COLO668 (cell line): Measurements from ENCODE around the gene HOXB2.
A peak's percentile ranks its signal among the peaks of the same experiment; 100 is the strongest.
"Not testable (repeated sequence)": the region's sequence is repeated elsewhere in the genome, so short reads cannot be mapped to it uniquely, and the experiment has no call there.

ENCODE experiments used
- DNase-seq: peaks from one replicate; lab custom pipeline; 2025; ENCODE audit not compliant: unreplicated experiment; lab: John Stamatoyannopoulos, UW

Gene HOXB2

DNA sequence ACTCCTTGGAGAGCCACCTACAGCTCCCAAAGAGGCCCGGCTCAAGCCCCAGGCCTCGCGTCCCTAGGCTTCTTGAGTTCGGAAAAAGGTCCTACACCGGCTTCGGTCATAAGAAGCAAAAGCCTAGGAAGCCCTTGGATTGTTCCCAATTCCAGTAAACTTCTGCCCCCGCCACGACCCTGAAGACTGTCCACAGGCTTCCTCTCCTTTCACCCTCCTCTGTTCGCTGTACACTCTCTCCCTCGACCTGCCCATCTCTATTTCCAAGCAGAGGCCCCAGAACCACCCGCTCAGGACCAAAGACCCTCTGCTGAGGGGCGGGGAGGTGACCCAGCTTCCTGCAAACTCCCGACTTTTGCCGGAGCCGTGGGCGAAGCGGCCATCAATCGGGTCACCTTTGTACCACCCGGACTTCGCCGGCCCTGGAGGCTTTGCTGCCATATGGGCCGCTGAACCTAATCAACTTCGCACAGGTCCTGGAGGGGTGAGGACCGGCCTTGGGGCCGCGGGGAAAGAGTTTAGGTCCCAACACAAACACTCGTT is 2.7 kb downstream of the HOXB2 start:
- peak; percentile 49 for DNase-seq

DNA sequence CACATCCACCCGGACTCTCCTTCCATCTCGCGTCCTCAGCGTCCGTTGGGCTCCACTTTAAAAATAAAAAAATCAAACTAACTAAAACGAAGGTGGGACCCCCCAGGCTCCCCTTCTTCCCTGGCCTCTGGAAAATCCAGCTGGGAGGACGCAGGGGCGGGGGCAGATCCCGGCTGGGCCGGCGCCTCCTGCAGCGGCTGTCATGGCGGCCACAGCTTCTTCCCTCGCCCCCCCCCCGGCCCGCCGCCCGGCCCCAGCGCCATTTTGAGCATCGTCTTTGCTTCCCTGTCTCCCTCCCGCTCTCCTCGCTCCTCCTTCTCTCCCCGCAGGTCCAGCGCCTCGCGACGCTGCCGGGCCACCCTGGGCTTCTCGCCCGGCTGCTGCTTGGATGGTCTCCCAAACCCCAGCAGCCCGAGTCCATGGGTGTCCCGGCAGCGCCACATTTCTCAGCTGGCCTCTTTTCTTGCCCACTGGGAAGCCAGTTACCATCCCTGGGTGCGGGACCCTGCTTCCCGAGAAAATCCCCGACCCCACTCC is 3.3 kb downstream of the HOXB2 start:
- peak; percentile 62 for DNase-seq

DNA sequence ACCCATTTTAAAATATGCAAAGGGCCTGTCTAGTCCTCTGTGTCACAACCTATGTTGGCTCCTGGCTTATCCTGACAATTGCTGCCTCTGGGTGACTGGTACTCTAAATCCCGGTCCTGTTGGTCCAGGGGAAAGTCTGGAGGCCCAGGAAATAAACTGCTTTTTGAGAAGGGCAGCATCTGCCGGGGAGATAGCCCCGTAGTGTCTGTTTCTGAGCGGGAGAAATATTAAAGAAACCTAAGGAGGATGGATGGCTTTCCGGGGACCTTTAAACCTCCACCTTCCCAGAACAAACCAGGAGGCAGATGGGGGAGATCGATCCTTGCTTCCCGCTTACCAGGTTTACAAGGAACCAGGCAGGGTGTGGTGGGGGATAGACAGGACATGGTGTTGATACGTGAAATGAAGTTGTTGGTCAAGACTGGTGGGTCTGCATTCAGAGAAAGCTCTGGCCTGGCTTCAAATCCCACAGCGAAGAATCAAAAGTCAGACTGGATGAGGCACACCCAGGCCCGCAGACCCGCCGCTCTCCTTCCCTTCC is 3.8 kb downstream of the HOXB2 start:
- peak; percentile 46 for DNase-seq

DNA sequence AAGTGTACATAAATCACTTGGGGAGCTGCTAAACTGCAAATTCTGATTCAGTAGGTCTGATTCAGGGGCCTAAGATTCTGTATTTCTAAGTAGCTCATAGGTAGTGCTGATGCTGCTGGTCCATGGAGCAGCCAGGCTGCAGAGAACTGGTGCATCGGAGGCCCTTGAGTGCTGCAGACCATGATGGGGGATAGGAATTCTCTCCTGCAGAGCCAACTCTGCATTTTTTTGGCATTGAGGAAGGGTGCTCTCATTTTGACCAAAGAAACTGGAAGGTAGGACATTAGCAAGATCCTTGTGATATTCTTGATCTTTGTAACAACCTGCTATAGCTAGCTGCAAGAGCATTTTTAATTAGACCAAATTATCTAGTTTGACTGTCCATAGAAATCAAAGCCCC is 4.7 kb downstream of the HOXB2 start:
- DNase-seq = no peak

DNA sequence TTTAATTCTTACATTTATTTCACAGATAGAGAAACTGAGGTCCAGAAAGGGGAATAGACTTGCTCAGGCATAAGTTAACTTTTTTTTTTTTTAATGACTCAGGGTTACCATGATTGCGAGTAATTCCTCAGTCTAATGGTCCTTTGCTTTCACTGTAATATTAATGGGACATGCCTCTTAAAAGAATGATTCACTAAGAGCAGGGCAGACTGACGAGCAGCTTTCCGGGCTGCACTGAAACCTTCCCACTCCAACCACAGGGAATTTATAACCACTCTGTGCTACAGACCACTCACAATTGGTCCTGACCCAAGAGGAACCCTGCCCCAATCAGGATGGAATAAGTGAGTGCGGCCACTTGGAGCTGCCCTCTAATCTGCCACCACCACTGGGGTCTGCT is 5.7 kb downstream of the HOXB2 start:
- no peak for DNase-seq

DNA sequence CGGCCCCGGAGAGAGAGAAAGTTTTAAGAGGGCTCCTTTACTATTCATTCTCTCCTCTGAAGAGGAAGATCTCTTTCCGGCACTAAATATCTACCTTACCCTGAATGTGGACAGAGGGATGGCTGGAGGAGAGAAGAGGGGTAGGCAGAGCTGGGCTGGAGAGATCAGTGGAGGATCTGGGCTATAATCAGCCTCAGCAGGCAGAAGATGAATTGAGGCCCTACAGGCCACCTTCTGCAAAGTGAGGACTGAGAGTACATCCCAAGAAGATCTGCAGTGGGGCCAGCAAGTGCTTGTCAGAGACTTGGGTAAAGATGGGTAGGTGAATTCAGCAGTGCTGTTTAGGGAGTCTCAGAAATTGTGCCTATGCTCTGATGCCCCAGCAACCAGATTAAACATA is 7.6 kb downstream of the HOXB2 start:
- DNase-seq = no peak

DNA sequence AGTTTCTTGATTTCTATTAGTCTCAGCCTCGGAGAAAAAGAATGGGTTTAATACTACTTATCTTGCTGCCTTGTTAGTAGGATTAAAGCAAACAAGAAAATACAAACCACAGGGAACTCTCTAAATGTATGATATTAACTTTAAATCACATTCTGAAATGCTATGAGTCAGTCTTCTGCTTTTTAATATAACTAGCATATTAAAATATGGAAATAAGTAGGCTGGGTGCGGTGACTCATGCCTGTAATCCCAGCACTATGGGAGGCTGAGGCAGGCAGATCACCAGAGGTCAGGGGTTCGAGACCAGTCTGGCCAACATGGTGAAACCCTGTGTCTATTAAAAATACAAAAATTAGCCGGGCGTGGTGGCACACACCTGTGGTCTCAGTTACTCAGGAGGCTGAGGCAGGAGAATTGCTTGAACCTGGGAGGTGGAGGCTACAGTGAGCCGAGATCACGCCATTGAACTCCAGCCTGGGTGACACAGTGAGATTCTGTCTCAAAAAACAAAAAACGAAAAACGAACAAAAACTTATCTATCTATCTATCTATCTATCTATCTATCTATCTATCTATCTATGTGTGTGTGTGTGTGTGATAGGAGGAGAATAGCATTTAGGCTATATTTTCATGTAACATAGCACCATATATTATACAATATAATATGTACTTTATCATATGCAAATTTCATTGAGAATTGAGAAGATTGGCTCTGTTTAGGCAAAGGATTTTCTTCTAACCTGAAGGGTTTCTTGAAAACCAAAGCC is 8.9 kb downstream of the HOXB2 start:
- DNase-seq = not testable (repeated sequence)

DNA sequence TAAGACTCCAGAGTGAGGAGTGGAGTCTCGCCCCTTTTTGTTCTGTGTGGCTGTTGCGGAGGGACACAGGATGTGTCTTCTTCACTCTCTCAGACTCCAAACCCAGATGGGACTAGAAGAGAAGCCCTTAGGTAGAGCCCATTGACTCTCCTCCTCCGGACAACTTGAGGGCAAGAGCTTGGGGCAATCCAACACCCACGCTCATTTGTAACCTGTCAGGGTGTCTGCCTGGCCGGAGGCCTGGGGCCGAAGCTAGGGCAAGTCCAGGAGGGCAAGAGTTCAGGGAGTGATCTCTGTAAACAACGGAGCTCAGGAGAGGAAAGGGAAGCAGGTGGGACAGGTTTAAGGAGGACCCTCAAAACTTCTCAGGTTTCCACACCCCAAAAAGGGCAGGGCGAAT is 12.6 kb downstream of the HOXB2 start:
- DNase-seq = no peak

DNA sequence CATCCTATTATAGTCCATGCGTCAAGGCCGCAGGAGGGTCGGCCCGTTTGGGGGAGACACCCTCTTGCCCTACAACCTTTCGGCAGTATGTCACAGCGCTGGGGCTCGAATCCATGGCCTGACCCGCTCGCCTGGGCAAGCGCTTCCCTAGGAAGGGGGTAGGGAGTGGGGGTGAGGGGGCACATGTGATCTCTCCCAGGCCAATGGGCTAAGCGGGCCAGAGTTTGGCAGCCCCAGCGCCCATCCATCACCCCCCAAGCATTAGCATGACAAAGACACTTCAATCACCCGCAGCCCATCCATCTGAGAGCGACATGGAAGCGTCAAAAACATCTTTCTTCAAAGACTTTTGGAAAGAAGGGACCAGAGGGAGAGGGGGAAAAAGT is 14.0 kb downstream of the HOXB2 start, which contains the start of gene HOXB1:
Gene HOXB1, minus strand, starts transcription at position 125 of the 386 bp plus-strand sequence. Its CDS starts 107 bp downstream, at position 18.
- no peak for DNase-seq

DNA sequence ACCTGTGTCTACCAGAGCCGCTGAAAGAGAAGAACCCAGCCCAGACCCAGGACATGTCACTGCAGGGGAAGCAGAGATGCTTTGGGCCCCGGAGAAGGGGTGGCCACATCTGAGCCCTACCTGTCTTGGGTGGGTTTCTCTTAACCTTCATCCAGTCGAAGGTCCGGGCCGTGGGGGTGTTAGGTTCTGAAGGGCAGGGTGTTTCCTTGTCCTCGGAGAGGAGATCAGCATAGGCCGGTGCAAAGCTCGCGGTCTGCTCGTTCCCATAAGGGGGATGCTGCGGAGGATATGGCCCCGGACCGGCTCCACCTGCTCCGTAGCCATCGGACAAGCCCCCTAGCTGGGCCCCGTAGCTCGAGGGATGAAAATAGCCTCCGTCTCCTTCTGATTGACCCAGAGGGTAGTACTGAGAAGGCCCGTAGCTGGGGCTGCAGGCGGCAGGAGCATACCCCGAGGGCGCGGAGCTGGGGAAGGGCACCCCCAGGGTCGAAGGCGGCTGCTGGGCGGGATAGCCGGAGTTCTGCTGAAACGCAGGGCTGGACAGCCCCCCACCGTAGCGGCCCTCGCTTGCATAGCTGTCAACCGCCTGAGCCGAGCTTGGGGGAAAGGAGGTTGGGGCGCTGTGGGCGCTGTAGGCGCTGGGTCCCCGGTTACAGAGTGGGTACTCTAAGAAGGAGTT is 14.6 kb downstream of the HOXB2 start:
- no peak for DNase-seq

DNA sequence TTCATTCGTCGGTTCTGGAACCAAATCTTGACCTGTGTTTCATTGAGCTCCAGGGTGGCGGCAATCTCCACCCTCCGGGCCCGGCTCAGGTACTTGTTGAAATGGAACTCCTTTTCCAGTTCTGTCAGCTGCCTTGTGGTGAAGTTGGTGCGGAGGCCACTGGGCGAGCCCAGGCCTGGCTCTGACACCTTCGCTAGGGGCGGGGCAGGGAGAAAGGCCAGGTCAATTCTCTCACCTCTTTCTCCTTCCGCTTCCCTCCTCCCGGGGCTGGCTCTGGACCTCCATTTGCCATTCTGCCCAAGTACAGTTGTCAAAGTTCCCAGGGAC is 15.3 kb downstream of the HOXB2 start:
- DNase-seq = no peak

DNA sequence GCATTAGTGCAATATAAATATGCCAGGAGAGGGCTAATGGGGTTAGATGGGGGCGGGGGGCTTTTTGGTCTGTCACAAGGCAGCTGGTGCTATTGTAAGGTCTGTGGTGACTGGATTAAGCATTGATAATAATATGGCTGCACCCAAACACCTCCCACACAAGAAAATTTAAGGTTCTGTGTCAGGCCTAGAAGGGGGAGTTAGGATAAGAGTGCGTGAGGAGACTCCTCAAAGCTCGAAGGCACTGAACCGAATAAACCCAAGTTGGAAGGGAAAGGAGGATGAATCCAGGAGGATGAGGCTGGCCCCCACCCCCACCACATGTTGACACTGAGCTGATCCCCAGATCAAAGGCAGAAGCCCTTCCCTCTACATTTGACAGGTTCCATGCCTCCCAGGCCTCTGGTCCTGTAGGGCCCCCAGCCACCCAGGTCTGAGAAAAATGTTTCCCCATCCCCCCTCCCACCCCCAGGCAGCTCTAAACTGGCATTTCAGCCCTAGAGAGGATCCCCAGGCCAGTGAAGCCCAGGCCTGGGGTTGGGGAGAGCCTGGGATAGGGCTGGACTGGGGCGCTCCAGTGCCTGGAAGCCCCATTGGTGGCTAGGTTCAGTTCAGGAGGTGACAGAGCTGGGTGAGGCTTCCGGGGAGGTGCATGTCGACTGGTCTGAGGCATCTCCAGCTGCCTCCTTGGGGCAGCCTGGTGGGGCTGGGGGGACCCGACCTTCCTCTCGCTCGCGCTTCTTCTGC is 15.8 kb downstream of the HOXB2 start:
- no peak for DNase-seq

DNA sequence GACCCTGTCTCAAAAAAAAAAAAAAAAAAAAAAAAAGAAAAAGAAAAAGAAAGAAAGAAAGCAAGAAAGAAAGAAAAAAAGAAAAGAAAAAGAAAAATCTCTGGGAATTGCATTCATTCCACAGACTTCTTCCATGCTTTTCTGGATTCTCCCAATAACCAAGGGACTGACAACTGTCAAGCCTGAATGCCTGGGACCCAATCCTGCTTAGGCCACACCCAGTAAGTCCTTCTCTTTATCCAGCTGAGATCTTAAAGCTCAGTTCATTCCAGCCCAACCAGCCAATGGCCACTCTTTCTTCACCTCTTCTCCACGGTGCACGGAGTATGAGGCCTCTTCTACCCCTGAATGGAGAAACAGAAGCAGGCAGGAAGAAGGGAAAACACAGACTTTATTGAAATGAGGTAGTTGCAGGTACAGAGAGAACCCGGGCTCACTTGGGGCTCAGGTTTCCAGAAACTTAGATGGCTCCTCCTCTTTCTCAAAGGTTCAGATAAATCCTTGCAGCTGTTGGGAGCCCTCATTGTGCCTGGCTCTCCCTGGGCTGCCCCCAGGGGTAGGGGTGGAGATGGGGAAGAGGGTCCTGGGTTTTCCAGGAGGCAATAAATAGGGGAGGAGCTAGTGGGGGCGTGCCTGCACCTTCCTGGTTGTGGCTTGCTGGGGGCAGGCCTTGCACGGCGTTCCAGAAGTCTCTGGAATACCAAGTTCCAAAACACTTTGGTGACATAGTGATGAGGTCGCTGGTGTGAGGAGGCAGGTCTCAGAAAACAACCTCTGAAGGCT is 16.6 kb downstream of the HOXB2 start:
- no peak for DNase-seq

DNA sequence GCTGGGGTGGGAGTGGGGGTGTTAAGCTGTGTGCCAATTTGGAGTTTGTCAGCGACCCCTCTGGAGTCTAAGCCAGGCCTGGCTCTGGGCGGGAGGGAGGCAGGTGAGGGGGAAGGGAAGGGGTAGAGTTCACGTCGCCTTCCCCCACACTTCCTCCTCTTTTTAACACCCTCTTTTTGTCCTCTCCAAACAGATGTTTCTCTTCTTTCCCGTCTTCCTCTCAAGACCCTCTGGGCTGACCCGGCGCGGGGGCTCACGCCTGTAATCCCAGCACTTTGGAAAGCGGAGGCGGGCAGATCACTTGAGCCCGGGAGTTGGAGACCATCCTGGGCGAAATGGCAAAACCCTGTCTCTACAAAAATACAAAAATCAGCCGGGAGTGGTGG is 17.4 kb downstream of the HOXB2 start:
- DNase-seq = no peak

DNA sequence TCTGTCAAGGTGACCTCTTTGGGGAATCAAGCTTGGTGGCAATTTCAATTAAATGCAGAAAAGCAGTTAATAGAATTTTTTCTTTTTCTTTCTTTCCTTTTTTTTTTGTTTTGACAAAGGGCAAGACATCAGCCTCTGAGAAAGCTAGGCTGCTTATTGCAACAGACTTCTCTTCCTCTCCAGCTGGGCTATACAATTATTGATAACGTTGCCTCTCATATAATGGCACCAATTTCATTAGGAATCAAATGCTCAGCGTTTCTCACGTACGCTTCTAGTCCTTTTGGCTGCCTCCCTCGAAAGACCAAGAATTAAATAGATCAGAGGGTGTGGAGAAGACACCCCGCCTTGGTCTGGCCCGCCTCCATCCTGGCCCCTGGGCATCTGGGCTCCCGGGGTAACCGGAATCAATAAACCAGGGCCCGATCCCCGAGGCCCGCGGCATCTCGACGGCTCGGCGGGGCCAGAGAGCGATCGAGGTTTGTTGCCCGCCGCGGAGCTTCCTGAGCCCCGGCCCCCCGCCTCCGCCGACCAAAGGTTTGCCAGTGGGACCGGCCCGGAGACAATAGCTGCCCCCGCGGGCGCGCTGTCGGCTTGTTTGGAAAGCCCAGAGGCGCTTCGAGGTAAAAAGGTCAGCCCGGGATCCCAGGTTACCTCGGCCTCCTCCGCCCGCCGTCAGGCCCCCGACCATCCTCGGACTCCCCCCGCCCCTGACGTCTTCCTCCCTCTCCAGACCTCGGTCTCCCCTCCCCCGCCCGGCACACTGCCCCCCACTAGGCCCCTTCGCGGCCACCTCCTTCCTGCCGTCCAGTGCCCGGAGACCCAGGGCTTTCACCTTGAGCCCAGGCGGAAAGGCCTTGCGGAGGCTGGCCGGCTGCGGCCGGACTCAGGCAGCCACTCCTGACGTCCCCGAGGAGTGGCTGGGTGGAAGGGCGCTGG is 18.0 kb downstream of the HOXB2 start:
- no peak for DNase-seq

DNA sequence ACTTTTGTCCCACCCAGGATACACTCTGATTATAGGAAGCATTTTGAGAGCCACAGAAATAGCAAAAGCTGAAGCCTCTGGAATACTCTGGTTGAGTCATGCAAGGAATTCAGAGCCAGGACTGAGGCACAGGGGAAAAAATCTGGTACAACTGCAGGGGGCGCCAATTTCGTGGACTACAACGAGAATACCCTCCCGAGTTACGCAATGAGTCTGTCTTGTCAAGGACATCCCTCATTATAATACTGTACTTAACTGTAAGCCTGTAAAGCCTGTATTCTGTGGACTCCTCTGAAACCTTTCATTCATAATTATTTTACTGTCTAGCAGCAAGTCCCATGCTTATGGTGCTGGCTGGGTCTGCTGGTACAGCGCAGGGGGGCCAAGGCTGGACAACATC is 21.9 kb downstream of the HOXB2 start:
- no peak for DNase-seq

DNA sequence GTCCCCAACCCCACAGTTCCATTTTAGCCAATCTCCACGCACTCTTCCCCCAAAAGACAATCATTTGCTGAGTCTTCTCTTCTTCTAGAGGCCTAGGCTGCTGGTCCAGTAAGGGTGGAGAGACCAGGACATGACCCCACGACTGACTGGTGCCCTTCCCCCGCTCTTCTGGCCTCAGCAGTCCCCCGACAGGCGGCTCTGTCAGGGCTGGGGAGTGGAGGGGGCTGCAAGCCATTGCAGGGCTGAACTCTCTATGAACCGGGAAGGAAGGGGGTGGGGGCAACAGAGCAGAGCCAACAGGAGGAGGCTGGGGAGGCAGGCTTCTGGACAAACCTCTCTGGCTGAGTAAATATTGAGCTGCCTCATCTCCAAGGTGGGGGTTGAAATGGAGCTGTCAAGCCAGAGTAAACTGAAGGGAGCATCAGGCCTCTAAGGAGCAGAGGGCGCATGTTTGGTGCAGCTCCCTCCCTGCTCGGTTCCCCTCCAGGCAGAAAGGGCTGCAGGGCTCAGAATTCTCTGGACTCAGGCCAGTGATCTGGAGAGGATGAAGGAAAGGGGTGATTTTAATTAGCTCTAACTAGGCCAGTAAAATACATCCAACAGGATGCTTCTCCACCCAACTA is 22.8 kb downstream of the HOXB2 start:
- peak; percentile 53 for DNase-seq

DNA sequence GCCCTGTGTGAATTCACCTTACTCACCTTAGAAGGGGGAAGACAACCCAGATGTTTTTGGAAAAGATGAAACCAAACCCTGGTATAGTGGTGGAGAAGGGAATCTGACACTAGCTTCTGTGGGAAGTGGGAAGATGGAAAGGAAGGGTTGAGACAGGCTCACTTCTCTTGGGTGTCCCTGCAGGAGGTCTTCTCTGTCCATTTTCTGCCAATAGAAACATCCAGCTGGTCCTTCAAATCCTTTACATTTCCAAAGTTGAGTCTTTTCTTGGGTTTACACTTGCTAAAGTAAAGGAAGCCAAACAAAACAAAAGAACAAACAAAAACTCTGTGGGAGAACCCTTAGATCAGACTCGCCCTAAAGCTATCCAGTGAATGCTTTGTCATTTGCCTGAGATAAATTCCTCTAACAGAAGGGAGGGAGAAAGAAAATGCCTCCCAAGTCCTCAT is 24.3 kb downstream of the HOXB2 start:
- no peak for DNase-seq

DNA sequence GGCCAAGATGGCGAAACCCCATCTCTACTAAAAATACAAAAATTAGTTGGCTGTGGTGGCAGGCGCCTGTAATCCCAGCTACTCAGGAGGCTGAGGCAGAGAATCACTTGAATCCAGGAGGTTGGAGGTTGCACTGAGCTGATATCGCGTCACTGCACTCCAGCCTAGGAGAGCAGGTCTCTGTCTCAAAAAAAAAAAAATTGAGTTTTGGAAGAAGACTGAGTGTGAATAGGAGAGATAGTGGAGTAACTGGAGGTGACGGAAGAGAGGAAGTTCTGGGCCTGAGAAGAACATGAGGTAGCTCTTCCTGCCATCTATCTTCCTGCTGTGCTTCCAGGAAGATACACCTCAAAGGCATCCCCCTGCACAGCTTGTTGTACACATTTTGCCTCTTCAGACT is 25.5 kb downstream of the HOXB2 start:
- DNase-seq = no peak
